K562 (cell line): ENCODE measurements around the gene SLC43A1. TPM values are rescaled to one million over a fixed set of nuclear protein-coding genes. Genes with fewer than 3 reads are reported as not detected.

Experiments used
- ATAC-seq: fragments of 200-7000 bp; cut with Tn5 transposase; 3 replicates; pipeline ENCODE4 v1.9.1; 2020; ENCODE audit warnings: moderate library complexity
- BruUV-seq: library from RNA; stranded (reverse); fragments of 400-500 nt; replicated peaks from 2 replicates; lab custom pipeline; 2021; lab: Mats Ljungman, UMichigan
- CTCF ChIA-PET: fragments of 300-600 bp; formaldehyde crosslinking; extraction: SDS; loops from one replicate; lab custom pipeline; 2021; ENCODE audit warnings: low intra/inter-chr PET ratio; lab: Yijun Ruan, JAX
- POLR2A ChIA-PET: fragments of 300-600, 350-650 bp; sonication (Branson Sonifier 250); formaldehyde crosslinking; extraction: SDS; loops from one replicate; lab custom pipeline; 2021; ENCODE audit warnings: antibody characterized with exemption, inconsistent platforms; lab: Yijun Ruan, JAX
- DNase-seq, 4 experiments: peaks; one replicate each; pipeline versions ENCODE4 v3.0.0 to v3.0.0-alpha.2; 2011 to 2018; ENCODE audit warnings: low spot score in 3 of 4, mixed read lengths in 3 of 4; ENCODE audit errors: extremely low read depth in 1 of 4
- FAIRE-seq: peaks from 2 replicates; lab custom pipeline; 2011; peaks lifted over from hg19 to GRCh38; lab: Jason Lieb, UNC
- H2AFZ ChIP-seq: 2 replicates; pipeline ENCODE4 v1.6.0; 2011; ENCODE audit warnings: low read depth, low read length, control low read depth, inconsistent platforms
- H3K27ac ChIP-seq: fragments of 200-600 bp; 3 replicates; pipeline ENCODE4 v1.8.0; 2011; ENCODE audit warnings: low read depth, mild to moderate bottlenecking, control low read depth, inconsistent platforms, low read length, moderate library complexity, mixed read lengths; ENCODE audit errors: extremely low read depth
- H3K27me3 ChIP-seq, 2 experiments: fragments of 300-600 bp in 1 of 2; 2 replicates in 1 of 2; 3 replicates in 1 of 2; pipeline versions ENCODE4 v1.6.0 to v1.8.0; 2011; ENCODE audit warnings: inconsistent platforms in 2 of 2, low read length in 2 of 2, mild to moderate bottlenecking in 1 of 2, mixed read lengths in 1 of 2, moderate library complexity in 1 of 2; ENCODE audit not compliant: control insufficient read depth in 2 of 2, insufficient read depth in 2 of 2
- H3K36me3 ChIP-seq: fragments of 300-600 bp; 3 replicates; pipeline ENCODE4 v1.8.0; 2011; ENCODE audit warnings: mild to moderate bottlenecking, low read length, inconsistent platforms; ENCODE audit not compliant: control insufficient read depth, insufficient read depth
- H3K4me1 ChIP-seq, 2 experiments: fragments of 200-600 bp in 1 of 2; replicated peaks in 1 of 2; 2 replicates in 1 of 2; 3 replicates in 1 of 2; pipeline versions ENCODE4 v1.5.1 to v1.8.0; 2011; ENCODE audit warnings: inconsistent platforms in 2 of 2, low read length in 2 of 2, mild to moderate bottlenecking in 1 of 2, mixed read lengths in 1 of 2, moderate library complexity in 1 of 2; ENCODE audit not compliant: control insufficient read depth in 2 of 2, insufficient read depth in 2 of 2
- H3K4me2 ChIP-seq: 2 replicates; pipeline ENCODE4 v1.6.1; 2011; ENCODE audit warnings: low read length, control low read depth, inconsistent platforms, mixed read lengths; ENCODE audit not compliant: insufficient read depth
- H3K4me3 ChIP-seq: fragments of 200-600 bp; sonication (generic), shearing (Covaris generic); 2 replicates; pipeline ENCODE4 v1.5.1; 2016; ENCODE audit warnings: control low read depth, inconsistent platforms
- H3K79me2 ChIP-seq: fragments of 200-600 bp; 3 replicates; pipeline ENCODE4 v1.8.0; 2011; ENCODE audit warnings: low read length, inconsistent platforms; ENCODE audit not compliant: control insufficient read depth, insufficient read depth
- H3K9ac ChIP-seq, 2 experiments: 2 replicates each; pipeline versions ENCODE4 v1.6.0 to v1.6.1; 2011; ENCODE audit warnings: low read depth in 2 of 2, low read length in 2 of 2, control low read depth in 1 of 2, inconsistent platforms in 1 of 2, mild to moderate bottlenecking in 1 of 2, mixed read lengths in 1 of 2; ENCODE audit not compliant: insufficient read depth in 1 of 2
- H3K9me1 ChIP-seq: one replicate; pipeline ENCODE4 v1.6.0; 2011; ENCODE audit warnings: inconsistent platforms, mild to moderate bottlenecking, low read length, moderate library complexity; ENCODE audit not compliant: control insufficient read depth, insufficient read depth
- H3K9me3 ChIP-seq: replicated peaks from 2 replicates; pipeline ENCODE4 v1.5.1; 2011; ENCODE audit warnings: low read depth, low read length, inconsistent platforms; ENCODE audit not compliant: control insufficient read depth, insufficient read depth
- H4K20me1 ChIP-seq: replicated peaks from 2 replicates; pipeline ENCODE4 v1.6.1; 2011; ENCODE audit warnings: low read length, inconsistent platforms, mixed read lengths; ENCODE audit not compliant: control insufficient read depth, insufficient read depth
- HMGN3 ChIP-seq: IDR thresholded peaks from 2 replicates; pipeline ENCODE4 v1.6.1; 2011; ENCODE audit warnings: borderline replicate concordance, low read depth, mild to moderate bottlenecking, mixed read lengths, low read length; ENCODE audit not compliant: insufficient read length; ENCODE audit errors: extremely low read depth
- RBM25 ChIP-seq: fragments of 200-400 bp; formaldehyde crosslinking; IDR thresholded peaks from 2 replicates; pipeline ENCODE4 v1.6.1; 2018; ENCODE audit warnings: low read length, low read depth, moderate library complexity; ENCODE audit not compliant: severe bottlenecking
- WGBS: fragments of 100-300 bp; shearing (Covaris generic); methylation state at CpG from one replicate; pipeline ENCODE4 v1.1.6; 2016; ENCODE audit warnings: low coverage, mixed read lengths; ENCODE audit not compliant: insufficient coverage; ENCODE audit errors: missing lambda C conversion rate; 5-methylcytosine and 5-hydroxymethylcytosine counted together
- in situ Hi-C: fragments of 300-500 bp; cut with MboI; formaldehyde crosslinking; loops from 4 replicates; pipeline ENCODE4 v1.15.0; 2018; ENCODE audit warnings: inconsistent platforms, mixed read lengths
- intact Hi-C: fragments of 100-400 bp; cut with micrococcal nuclease; formaldehyde crosslinking; loops from 2 replicates; pipeline ENCODE4 v1.14.2; 2022
- polyA plus RNA-seq, 8 experiments: library from polyadenylated mRNA; depleted of rRNA in 4 of 8; stranded (reverse) in 5 of 8; unstranded in 3 of 8; fragments of >200 nt; fragmentation: Nextera tagmentation in 2 of 8; fragmentation: Illumina TruSeq in 1 of 8; extraction: Ambion mirVana in 2 of 8; extraction: Trizol in 1 of 8; gene quantifications; 2 replicates each; pipeline versions ENCODE4 v1.2.1 to v1.2.3, GENCODE V29; 2011 to 2014; ENCODE audit warnings: inconsistent platforms in 1 of 8, missing spikeins in 1 of 8
- total RNA-seq, 7 experiments: library from RNA; depleted of rRNA in 6 of 7; stranded (reverse); fragments of >200 nt in 6 of 7; fragmentation: Illumina TruSeq in 2 of 7; extraction: Trizol in 2 of 7; gene quantifications; 2 replicates each; pipeline versions ENCODE4 v1.2.1 to v1.2.3, GENCODE V29; 2011 to 2021; ENCODE audit warnings: low replicate concordance in 1 of 7

SLC43A1 gene
- total and polyA plus RNA-seq, 9 of the 15 experiments (the other 6 are each of a cell fraction or from before 2014, with no cell fraction given), result 2.6 to 41.8 (median 24.6) TPM

DNA sequence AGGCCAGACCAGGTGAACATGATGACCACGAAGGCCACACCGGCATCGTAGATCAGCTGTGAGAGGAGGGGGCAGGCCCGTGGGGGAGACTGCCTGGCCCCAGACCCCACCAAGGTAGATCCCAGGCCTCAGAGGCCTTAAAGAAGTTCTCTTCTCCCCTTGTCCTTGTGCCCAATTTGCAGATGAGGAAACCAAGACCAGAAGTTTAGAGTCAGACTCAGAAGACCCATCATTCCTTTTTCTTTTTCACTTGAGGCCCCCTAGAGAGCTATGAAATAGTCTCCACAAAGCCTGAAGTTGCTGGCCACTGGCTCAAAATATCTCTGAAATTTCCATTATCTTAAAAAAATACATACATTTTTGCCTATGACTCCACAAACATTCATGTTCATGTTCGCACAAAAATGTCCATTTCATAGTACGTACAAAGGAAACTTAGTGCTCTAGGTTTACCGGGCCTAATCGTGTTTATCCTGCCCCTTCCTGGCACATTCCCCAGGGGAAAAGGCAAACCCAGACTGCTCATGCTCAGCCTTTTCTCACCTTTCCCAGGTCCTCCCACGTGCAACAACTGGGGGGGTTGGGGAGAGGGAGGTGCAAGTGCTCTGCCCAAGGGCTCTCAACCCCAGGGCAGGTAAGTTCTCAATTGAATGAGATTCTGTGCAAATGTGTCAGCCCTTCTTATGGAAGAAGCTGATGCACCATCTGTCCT is 19.2 kb downstream of the SLC43A1 start:
- BruUV-seq, result TSS peak; percentile 15

More for the DNA sequence above, 19.2 kb downstream of the SLC43A1 start:
- Histone ChIP-seq H2AFZ (no peak overlapping the region), H3K79me2 (0 out of 3 replicates have a peak, but pooled peaks cover 3% of the 10 kb centered on the region), H3K9me3 (no peaks in the 10 kb centered on the region), H3K4me3 (no peak overlapping the region), H3K4me2 (no peak overlapping the region), H3K36me3 (peaks cover 76% of the 10 kb centered on the region), H3K27ac (no peak overlapping the region), H3K4me1 (peaks cover 23 to 26% of the 10 kb centered on the region in 2 experiments), H3K27me3 (no peaks in the 10 kb centered on the region), H3K9me1 (no peaks in the 10 kb centered on the region), H3K9ac (peak overlapping the region in 1 of 2 experiments; percentile 53; a peak in 1 of 4 replicates), H4K20me1 (peaks cover 20% of the 10 kb centered on the region)
- 79% methylated on average over 9 of the region's 9 CpGs for WGBS
- no peak for ATAC-seq
- POLR2A ChIA-PET, result no interaction called here
- no peak for DNase-seq
- in situ Hi-C loops (no loop called here), intact Hi-C loops (no loop called here)
- TF ChIP-seq RBM25 (peak; percentile 78), HMGN3 (no peak)
- no peak for FAIRE-seq
- CTCF ChIA-PET, result no interaction called here
